Hepatocyte (in vitro differentiated cells): ENCODE data around the gene MEGF8.

Source experiments
- CTCF ChIP-seq: fragments of 200-600 bp; sonication (generic); IDR thresholded peaks from 2 replicates; pipeline ENCODE4 v1.5.1; 2016; ENCODE audit warnings: antibody characterized with exemption, mild to moderate bottlenecking; ENCODE audit not compliant: poor library complexity
- EZH2 ChIP-seq: fragments of 200-600 bp; sonication (generic); IDR thresholded peaks from 2 replicates; pipeline ENCODE4 v1.6.1; 2016; ENCODE audit warnings: antibody characterized with exemption, mild to moderate bottlenecking, borderline replicate concordance
- EZH2phosphoT487 ChIP-seq: fragments of 200-600 bp; sonication (generic); IDR thresholded peaks from one replicate; pipeline ENCODE4 v1.6.1; 2018; ENCODE audit warnings: antibody characterized with exemption, mild to moderate bottlenecking, low read depth, moderate library complexity; ENCODE audit not compliant: unreplicated experiment, severe bottlenecking

DNA sequence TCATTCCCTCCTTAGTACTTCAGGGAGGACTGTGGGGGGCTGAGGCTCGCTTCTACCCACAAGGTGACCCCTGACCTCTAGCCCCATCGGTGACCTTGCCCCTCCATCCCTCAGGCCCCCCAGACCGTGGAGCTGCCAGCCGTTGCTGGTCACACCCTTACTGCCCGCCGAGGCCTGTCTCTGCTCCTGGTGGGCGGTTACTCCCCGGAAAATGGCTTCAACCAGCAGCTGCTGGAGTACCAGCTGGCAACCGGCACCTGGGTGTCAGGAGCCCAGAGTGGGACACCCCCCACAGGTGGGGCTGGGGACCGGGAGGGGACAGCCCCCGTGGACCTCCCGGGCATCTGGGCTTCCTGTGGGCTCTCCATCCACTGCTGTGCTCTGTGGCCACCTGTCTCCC lies 31.9 kb downstream of the MEGF8 start:
- TF ChIP-seq EZH2phosphoT487: no peak
- no peak for TF ChIP-seq CTCF
- no peak for TF ChIP-seq EZH2
